ENCODE results near the gene SYCP2L.
"Not testable (repeated sequence)": the region's sequence is repeated elsewhere in the genome, so short reads cannot be mapped to it uniquely, and the experiment has no call there.

The SYCP2L gene

GRCh38 chr6:10886691-10887502 is at the start of gene SYCP2L:
Gene SYCP2L, plus strand, starts transcription at chr6:10887052. Its CDS starts 75 bp downstream, at chr6:10887127.
- DNase-seq (ENCODE audit: low read depth), result no peak

GRCh38 chr6:10837622-10837994 is 49.2 kb upstream of the SYCP2L start:
- DNase-seq (ENCODE audit: low read depth), result no peak

- peak; percentile 83 for DNase-seq (ENCODE audit: low read depth)
These were observed 48.7 kb upstream of the SYCP2L start, which contains the start of gene MAK for GRCh38 chr6:10837995-10838793. Gene MAK, minus strand, starts transcription at chr6:10838539. Its CDS starts 7,891 bp downstream, at chr6:10830648.

- no peak for DNase-seq (ENCODE audit: low read depth)
These were observed 48.0 kb upstream of the SYCP2L start for GRCh38 chr6:10838794-10839333.

- DNase-seq (ENCODE audit: low read depth), result no peak
These were observed 43.3 kb upstream of the SYCP2L start for GRCh38 chr6:10843554-10843953.

- DNase-seq (ENCODE audit: low read depth), result no peak
These were observed 39.2 kb upstream of the SYCP2L start for GRCh38 chr6:10847684-10848083.

- DNase-seq (ENCODE audit: low read depth), result no peak
These were observed 37.0 kb upstream of the SYCP2L start for GRCh38 chr6:10849901-10850300.

- DNase-seq (ENCODE audit: low read depth), result no peak
These were observed 36.1 kb upstream of the SYCP2L start for GRCh38 chr6:10850728-10851127.

- DNase-seq (ENCODE audit: low read depth), result no peak
These were observed 34.4 kb upstream of the SYCP2L start for GRCh38 chr6:10852361-10852960.

- not testable (repeated sequence) for DNase-seq (ENCODE audit: low read depth)
These were observed 33.0 kb upstream of the SYCP2L start for GRCh38 chr6:10853849-10854300.

- DNase-seq (ENCODE audit: low read depth), result no peak
These were observed 31.8 kb upstream of the SYCP2L start for GRCh38 chr6:10854922-10855632.

GRCh38 chr6:10857259-10857658 is 29.6 kb upstream of the SYCP2L start:
- DNase-seq (ENCODE audit: low read depth), result no peak

- DNase-seq (ENCODE audit: low read depth), result no peak
These were observed 25.8 kb upstream of the SYCP2L start for GRCh38 chr6:10861086-10861485.

GRCh38 chr6:10862361-10862760 is 24.5 kb upstream of the SYCP2L start:
- DNase-seq (ENCODE audit: low read depth), result no peak

GRCh38 chr6:10863031-10863430 is 23.8 kb upstream of the SYCP2L start:
- DNase-seq (ENCODE audit: low read depth), result not testable (repeated sequence)

- not testable (repeated sequence) for DNase-seq (ENCODE audit: low read depth)
These were observed 20.1 kb upstream of the SYCP2L start for GRCh38 chr6:10866709-10867108.

GRCh38 chr6:10867952-10868351 is 18.9 kb upstream of the SYCP2L start:
- DNase-seq (ENCODE audit: low read depth), result no peak

- DNase-seq (ENCODE audit: low read depth), result no peak
These were observed 13.5 kb upstream of the SYCP2L start for GRCh38 chr6:10873374-10873773.

GRCh38 chr6:10874207-10874606 is 12.6 kb upstream of the SYCP2L start:
- DNase-seq (ENCODE audit: low read depth), result no peak

GRCh38 chr6:10875026-10875425 is 11.8 kb upstream of the SYCP2L start:
- no peak for DNase-seq (ENCODE audit: low read depth)

- no peak for DNase-seq (ENCODE audit: low read depth)
These were observed 9.8 kb upstream of the SYCP2L start for GRCh38 chr6:10877012-10877411.

GRCh38 chr6:10877871-10878270 is 9.0 kb upstream of the SYCP2L start:
- DNase-seq (ENCODE audit: low read depth), result no peak

Data from stimulated activated CD4-positive, alpha-beta T cell treated with anti-CD3 and anti-CD28 coated beads, Interleukin-2, amount 100 ng/mL, for 4 hours (primary cell).